HG02973 (cell line): Measurements from ENCODE around the gene TNFRSF18.
"Not testable (repeated sequence)": the region's sequence is repeated elsewhere in the genome, so short reads cannot be mapped to it uniquely, and the experiment has no call there.

Experiments
- ATAC-seq: cut with Tn5 transposase; IDR thresholded peaks from one replicate; pipeline ENCODE4 v1.9.1; 2021; ENCODE audit warnings: moderate library complexity; ENCODE audit not compliant: unreplicated experiment

TNFRSF18 gene

DNA sequence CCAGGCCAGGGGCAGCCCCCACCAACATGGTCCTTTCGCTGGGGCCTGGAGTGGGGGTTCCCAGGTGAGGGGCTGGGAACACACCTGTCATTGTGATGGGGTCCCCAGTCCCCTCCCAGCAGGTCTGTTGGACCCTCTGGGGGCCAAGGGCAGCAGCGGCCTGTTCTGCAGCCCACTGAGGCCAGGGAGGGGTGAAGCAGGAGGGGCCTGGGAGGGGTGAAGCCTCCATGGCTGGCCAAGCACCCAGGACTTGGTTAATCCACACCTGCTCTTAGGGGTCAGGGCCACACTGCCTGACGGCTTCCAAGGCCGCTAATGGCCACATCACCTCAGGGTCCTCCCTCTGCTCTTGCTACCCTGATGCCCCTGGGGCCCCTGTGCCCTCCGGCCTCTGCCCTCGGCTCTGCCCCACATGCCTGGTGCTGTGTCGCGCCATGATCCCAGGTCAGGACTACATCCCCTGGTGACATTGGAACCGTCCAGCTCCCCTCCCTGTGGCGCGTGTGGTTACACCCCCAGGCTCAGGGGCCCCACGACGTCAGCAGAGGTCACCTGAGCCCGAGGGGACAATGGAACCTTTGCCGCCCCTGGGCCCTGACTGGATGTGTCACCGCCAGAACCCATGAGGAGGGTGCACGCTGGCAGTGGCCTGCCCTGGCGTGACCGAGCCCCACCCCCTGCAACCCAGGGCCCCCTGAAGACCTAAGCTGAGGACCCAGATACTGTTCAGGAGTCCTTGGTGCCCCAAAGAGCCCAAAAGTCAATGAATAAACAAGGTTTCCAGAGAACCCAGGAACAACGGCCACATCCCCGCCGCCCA is 7.0 kb downstream of the TNFRSF18 start:
- no peak for ATAC-seq

DNA sequence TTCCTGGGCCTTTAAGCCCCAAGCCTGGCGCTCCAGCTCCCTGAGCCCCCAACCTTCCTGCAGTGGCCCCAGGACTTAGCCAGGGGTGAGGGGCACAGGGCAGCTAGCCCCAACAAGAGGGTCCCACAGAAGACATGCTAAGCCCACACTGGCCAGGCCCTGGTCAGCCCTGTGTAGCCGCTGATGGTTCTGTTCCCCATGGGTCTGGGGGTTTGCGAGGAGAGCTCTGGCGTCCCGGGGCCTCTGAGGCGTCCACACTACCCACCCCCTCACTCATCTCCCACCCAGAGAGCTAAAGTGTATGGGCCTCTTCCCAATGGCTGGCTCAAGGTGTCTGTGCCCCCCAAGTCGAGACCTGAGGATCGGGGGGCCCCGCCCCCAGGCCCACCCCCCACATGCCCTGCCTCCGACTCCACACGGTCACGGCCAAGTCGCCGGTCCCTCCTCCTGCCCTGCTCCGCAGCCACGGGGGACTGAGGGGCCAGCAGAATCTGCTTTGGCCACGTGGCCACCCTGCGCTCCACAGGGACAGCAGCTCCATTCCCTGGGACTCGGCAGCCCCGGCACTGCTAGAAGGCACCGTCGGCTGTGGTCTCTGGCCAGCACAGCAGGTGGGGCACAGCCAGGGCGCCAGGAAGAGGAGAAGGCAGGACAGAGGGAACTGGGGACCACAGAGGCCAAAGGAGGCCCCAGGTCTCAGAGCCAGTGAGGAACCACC is 7.8 kb downstream of the TNFRSF18 start:
- no peak for ATAC-seq

DNA sequence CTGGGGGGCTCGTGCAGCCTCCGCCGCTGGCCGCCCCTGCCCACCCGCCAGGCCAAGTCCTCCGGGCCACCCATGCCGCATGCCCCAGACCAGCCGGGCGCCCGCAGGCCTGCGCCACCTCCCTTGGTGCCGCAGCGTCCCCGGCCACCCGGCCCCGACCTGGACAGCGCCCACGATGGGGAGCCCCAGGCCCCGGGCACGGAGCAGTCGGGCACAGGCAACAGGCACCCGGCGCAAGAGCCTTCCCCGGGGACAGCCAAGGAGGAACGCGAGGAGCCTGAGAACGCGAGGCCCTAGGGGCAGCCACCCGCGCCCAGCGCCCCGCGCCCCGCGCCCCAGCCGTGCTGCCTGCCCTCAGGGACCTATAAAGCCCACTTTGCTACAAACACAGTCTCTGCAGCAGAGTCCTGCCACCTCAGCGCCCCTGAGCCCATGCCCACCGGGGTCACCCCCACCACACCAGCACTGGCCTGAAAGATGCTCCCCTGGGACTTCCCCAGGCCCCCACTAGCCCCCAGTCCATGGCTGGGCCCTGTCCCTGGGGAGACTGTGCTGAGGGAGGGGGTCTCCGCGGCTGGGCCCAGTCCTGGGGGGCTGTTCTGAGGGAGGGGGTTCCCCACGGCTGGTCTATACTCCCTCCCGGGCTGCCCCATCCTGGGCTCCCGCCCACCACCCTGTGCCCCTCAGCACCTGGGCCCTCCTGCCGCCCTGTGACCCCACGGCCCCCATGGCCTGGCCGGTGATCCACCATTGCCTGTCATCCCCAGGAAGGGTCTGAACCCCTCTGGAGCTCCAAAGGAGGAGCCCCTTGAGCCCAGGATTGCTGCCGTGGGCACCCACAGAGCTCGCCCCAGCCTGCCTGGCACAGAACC is 8.6 kb downstream of the TNFRSF18 start:
- ATAC-seq = no peak

DNA sequence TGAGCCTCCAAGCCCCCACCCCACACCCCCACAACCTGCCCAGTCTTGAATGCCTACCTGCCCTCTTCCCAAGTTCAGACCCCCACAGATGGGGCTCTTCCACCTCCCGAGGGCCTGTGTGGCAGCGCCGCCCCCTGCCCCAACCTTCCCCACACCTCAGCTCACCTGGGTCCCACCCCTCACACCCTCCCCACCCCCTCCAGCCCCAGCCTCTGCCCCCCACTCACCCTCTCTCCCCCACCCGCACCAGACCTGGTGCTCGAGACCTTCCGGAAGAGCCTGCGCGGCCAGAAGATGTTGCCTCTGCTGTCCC is 9.2 kb downstream of the TNFRSF18 start:
- no peak for ATAC-seq

DNA sequence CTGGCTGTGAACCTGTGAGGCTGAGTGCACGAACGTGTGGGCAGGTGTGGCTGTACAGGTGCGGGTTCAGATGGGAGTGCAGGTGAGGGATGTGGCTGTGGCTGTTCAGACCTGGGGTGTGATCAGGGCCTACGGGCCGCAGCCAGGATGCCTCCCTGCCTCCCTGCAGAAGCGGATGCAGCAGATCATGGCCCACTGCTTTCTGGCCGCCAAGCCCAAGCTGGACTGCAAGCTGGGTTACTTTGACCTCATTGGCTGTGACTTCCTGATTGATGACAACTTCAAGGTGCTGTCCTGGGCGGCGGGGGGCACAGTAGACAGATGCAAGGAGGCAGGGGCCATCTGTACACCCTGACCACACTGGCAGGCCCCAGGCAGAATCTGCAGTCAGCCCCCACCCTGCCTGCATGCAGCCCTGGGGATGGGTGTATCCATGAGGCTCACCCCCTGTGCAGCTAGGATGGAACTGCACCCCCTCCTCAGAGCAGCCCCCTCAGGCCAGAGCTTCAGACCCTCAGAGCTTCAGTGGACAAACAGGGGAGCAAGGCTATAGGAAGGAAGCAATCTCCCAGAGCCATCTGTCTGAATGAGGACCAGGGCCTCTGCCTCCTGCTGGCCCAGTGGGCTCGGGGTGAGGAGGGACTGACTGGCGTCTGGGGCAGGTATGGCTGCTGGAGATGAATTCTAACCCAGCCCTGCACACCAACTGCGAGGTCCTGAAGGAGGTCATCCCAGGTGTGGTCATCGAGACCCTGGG is 9.8 kb downstream of the TNFRSF18 start:
- ATAC-seq = no peak

DNA sequence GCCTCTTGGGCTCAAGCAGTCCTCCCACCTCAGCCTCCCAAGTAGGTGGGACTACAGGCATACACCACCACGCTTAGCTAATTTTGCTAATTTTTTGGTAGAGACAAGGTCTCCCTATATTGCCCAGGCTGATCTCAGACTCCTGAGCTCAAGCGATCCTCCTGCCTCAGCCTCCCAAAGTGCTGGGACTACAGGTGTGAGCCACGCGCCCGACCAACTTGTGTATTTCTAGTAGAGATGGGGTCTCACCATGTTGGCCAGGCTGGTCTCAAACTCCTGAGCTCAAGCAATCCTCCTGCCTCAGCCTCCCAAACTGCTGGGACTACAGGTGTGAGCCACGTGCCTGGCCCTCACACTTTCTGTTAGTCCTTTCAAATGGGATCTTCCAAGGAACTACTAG is 10.7 kb downstream of the TNFRSF18 start:
- ATAC-seq = not testable (repeated sequence)

DNA sequence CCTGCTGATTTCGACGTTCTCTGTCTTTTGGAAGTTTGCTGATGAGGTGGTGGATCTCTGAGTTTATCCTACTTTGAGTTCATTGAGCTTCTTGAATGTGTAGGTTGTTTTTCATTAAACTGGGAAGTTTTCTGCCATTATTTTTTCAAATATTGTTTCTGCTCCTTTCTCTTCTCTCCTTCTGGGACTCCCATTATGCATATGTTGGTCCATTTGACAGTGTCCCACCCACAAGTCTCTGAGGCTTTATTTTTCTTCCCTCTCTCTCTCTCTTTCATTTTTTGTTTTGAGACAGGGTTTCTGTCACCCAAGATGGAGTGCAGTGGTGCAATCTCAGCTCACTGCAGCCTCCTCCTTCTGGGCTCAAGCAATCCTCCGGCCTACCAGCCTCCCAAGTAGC is 11.7 kb downstream of the TNFRSF18 start:
- ATAC-seq = no peak

DNA sequence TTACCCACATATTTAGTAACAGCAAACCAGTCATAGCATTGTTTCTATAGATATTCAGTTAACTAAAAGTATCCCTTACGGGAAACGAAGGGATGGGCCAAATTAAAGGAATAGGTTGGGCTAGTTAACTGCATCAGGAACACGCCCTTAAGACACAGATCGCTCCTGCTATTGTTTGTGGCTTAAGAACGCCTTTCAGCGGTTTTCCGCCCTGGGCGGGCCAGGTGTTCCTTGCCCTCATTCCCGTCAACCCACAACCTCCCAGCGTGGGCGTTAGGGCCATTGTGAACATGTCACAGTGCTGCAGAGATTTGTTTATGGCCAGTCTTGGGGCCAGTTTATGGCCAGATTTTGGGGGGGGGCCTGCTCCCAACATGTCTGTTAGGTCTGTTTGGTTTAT is 14.7 kb downstream of the TNFRSF18 start:
- ATAC-seq = no peak

DNA sequence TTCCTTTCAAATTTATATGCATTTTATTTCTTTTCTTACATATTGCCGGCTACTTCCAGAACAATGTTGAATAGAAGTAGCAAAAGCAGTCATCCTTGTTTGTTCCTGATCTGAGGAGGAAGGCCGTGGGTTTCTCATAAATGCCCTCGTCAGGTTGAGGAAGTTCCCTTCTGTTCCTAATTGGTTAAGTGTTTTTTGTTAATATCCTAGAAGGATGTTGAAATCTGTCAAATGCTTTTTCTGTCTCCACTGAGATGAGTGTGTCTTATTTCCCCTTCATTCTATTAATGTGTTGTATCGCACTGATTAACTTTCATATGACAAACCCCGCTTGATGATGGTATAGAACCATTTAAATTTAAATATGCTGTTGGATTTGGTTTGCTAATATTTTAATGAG is 17.3 kb downstream of the TNFRSF18 start:
- ATAC-seq = no peak

DNA sequence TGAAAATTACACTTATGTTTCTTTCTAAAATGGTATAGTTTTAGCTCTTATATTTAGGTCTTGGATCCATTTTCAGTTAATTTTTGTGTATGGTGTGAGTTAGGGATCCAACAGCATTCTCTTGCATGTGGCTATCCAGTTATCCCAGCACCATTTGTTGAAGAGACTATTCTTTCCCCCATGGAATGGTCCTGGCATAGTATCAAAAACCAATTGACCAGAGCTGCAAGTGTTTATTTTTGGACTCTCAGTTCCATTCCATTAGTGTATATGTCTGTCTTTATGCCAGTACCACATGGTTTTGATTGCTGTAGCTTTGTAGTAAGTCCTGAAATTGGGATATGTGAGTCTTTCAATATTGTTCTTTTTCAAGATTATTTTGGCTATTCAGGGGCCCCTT is 18.5 kb downstream of the TNFRSF18 start:
- ATAC-seq = no peak

DNA sequence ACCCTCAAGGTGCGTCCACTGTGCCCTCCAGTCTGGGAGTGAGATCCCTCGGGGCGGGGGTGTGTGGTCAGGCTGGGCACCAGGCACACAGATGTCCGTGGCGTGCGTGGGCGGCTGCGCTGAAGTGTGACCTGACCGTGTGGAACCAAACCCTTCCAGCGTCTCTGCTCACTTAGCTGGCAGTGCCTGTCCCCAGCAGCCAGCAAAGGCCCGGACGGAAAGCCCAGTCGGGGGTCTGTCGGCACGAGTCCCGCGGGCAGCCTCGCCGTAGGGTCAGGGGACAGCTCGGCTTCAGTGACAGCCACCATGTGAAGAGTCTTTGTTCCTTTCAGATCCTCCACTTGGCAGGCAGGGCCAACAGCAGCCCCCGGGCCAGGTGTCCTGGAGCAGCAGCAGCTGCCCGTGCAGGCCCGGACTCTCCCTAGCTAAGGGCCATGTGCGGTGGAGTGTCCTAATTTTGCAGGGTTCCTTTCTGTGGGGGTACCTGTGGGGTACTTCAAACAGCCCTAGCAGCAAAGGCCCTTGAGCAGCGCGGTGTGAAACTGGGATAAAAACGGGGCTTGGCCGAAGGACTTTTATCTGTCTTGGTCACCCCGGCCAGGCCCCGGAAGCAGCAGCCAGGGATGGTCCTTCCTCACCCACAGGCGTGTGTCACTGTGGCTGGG is 21.2 kb downstream of the TNFRSF18 start:
- no peak for ATAC-seq

DNA sequence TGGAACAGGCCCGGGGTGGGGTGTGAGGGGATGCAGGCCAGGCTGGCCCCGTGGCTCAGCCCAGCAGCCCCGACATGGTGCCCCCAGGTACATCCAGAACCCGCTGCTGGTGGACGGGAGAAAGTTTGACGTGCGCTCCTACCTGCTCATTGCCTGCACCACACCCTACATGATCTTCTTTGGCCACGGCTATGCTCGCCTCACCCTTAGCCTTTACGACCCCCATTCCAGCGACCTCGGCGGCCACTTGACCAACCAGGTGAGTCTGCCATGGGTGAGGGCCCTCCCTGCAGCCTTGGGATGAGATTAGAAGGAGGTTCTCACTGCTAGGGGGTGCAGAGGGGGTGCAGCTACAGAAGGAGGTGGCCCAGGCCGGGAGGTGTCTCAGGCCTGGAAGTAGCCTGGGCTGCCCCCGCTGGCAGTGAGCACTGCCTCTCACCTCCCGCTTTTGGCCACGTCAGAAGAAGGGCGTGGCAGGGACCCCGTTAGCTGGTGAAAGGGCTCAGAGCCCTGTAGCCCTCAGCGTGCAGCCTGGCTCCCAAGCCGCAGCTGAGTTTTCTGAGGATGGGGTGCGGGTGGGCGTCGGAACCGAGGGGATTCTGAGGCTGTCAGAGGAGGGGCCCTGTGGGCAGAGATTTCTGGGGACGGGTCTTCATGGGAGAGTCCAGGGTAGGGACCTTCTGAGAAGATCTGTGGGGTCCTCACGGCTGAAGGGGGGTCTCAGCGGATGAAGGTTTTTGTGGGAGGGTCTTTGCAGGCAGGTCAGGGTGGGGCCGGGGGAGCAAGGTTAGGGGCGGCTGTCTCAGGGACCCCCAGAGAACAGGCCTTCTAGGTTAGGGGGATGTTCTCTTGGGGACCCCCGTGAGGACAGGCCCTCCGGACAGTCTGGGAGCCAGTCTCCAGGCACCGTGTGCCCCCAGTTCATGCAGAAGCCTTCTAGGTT is 22.3 kb downstream of the TNFRSF18 start:
- ATAC-seq = no peak

DNA sequence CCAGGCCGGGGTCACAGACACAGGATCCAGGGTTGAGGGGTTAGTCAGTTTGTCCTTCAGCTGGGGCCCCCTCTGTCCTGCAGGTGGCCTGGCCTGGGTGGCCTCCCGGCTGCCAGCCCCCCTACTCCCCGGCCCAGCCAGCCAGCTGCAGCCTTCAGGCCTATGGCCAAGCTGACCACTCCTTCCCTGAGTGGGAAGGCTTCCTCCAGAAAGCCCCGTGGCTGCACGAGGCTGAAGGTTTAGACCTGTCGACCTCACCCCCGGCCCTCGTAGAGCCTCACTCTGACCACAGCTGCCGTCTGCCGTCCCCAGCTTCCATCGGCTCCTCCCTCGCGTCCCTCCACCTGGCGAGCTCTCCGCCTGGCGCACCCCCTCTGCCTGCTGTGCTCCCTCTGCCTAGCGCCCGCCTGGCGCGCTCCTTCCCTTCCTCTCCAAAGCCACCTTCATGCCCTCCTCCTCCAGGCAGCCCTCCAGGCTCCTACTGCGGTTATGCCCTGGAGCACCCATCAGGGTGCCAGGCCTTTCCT is 23.1 kb downstream of the TNFRSF18 start:
- no peak for ATAC-seq

DNA sequence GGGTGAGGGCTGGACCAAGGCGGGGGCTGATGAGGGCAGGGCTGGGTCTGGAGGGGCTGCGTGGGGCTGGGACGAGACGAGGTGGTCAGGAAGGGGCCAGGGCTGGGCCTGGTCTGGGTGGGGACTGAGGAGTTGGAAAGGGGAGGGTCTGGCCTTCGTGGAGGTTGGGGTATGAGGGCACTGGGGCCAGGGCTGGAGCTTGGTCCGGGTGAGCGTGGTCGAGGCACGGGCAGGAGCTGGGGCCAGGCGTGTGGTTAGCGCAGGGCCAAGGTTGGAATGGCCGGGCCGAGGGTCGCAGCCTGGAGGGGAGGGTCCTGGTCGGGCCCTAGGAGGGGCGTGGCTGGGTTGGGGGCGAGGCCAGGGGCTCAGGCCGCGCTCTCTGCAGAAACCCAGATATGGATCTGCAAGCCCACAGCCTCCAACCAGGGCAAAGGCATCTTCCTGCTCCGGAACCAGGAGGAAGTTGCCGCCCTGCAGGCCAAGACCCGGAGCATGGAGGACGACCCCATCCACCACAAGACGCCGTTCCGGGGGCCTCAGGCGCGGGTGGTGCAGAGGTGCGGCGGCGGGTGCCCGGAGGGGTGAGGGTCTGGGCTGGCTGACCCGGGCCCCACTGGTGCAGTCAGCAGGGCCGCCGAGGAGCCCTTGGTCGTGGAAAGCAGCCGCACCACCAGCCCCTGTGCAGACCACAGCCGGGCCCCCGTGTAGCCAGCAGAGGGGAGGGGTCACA is 23.7 kb downstream of the TNFRSF18 start:
- no peak for ATAC-seq

DNA sequence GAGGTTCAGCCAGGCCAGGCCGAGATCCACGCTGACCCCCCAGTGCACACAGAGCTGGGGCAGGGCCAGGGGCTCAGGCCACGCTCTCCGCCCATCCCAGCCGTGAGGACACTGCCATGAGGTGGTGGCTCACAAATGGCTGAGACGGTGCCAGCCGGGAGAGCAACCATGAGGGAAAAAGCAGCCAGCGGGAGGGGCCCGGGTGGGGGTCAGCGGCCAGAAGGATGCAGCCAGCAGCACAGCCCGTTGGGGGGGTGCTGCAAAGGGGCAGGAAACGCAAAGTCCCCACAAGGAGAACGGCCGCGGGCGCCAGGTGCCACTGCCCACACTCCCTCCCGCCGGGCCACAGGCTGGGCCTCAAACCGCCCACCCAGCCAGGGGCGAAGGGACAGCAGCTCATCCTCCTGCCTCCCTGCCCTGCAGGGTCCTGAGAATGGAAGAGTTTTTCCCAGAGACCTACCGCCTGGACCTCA is 24.4 kb downstream of the TNFRSF18 start:
- ATAC-seq = no peak

DNA sequence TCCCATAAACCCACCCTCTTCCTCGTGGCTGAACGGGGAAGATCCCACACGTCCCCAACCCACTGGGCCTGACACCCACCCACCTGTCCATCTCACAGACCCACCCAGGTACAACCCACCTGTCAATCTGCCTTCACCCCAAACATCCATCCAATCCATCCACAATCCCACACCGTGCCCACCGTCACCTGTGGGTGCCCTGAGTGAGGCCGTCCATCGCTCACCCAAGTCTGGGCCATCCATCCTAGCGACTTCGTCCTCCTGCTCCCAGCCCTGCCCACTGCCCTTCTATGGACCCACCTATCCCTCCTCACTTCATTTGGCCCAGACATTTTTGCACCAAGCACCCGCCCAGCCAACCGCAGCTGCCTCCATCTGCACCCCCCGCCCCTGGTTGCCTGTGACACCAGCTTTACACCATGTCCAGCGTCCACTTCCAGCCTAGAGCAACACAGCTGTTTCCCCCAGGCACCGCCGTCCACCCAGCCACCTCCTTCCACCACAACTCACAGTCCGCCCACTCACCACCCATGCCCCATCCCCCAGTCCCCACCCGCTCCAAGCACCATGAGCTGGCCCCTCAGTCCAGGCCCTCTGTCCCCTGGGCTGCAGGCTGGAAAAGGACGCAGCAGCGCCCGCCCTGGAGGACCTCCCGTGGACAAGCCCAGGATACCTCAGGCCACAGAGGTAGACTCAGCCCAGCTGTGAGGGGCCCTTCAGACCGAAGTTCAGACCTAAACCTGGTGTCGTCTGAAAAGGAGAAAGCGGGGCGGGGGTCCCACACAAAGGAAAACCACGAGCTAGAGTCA is 25.1 kb downstream of the TNFRSF18 start:
- ATAC-seq = no peak
